Lower leg skin (tissue), 4 donors: ENCODE data around the gene OR2T10. TPM values are rescaled to one million over a fixed set of nuclear protein-coding genes. Genes with fewer than 3 reads are reported as not detected.
"Not testable (repeated sequence)": the region's sequence is repeated elsewhere in the genome, so short reads cannot be mapped to it uniquely, and the experiment has no call there.

ENCODE experiments used
- DNase-seq, 2 donors: peaks; one replicate each; pipeline ENCODE4 v3.0.0-alpha.2; 2019; ENCODE audit warnings: low spot score in 2 of 2
- H3K4me3 ChIP-seq: fragments of 200-600 bp; sonication (generic); 2 replicates; pipeline ENCODE4 v1.5.1; 2017; ENCODE audit warnings: mild to moderate bottlenecking, low read depth; ENCODE audit not compliant: poor library complexity, severe bottlenecking
- POLR2A ChIP-seq, 2 donors: fragments of 450-650 bp; IDR thresholded peaks; one replicate each; pipeline ENCODE4 v1.6.1; 2016 to 2017; ENCODE audit warnings: antibody characterized with exemption in 2 of 2, mild to moderate bottlenecking in 1 of 2, moderate library complexity in 1 of 2
- WGBS, 2 donors: methylation state at CpG; one replicate each; pipeline ENCODE4 v1.1.5; 2018; 5-methylcytosine and 5-hydroxymethylcytosine counted together
- intact Hi-C: fragments of 100-400 bp; cut with DNase I; formaldehyde crosslinking; loops from one replicate; pipeline ENCODE4 v1.15.0; 2023; ENCODE audit warnings: low total_unique reads
- total RNA-seq, 4 donors: library from RNA; depleted of rRNA; stranded (reverse); fragments of >200 nt; gene quantifications; one replicate each; pipeline ENCODE4 v1.1.0, GENCODE V29; 2016
- TF ChIP-seq, protein P1 (sequence below), 3 donors: fragments of 450-650 bp; IDR thresholded peaks; one replicate each; pipeline ENCODE4 v1.5.1; 2016; ENCODE audit warnings: antibody characterized with exemption in 3 of 3, mild to moderate bottlenecking in 3 of 3, moderate library complexity in 2 of 3

OR2T10 gene
- total RNA-seq, 4 donors from 2014 or later: not detected

DNA sequence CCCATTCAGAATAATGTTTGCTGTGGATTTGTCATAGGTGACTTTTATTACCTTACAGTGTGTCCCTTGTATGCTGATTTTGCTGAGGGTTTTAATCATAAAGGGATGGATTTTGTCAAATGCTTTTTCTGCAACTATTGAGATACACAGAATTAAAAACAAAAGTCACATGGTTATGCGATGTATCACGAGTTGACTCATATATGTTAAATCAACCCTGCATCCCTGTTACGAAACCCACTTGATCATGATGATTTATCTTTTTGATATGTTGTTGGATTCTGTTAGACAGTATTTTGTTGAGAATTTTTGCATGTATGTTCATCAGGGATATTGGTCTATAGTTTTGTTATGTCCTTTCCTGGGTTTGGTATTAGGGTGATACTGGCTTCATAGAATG, 12.2 kb downstream of the OR2T10 start:
- no peak for TF ChIP-seq POLR2A (IDR thresholded peaks at IDR 0.05)
- TF ChIP-seq, protein P1, sequence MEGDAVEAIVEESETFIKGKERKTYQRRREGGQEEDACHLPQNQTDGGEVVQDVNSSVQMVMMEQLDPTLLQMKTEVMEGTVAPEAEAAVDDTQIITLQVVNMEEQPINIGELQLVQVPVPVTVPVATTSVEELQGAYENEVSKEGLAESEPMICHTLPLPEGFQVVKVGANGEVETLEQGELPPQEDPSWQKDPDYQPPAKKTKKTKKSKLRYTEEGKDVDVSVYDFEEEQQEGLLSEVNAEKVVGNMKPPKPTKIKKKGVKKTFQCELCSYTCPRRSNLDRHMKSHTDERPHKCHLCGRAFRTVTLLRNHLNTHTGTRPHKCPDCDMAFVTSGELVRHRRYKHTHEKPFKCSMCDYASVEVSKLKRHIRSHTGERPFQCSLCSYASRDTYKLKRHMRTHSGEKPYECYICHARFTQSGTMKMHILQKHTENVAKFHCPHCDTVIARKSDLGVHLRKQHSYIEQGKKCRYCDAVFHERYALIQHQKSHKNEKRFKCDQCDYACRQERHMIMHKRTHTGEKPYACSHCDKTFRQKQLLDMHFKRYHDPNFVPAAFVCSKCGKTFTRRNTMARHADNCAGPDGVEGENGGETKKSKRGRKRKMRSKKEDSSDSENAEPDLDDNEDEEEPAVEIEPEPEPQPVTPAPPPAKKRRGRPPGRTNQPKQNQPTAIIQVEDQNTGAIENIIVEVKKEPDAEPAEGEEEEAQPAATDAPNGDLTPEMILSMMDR (IDR thresholded peaks at IDR 0.05): no peak
- 73 to 86% methylated on average over 3 of the region's 3 CpGs for WGBS, 2 donors
- H3K4me3 ChIP-seq: no peak overlapping the region
- DNase-seq: no peak
- intact Hi-C loops: no loop called here

GRCh38 chr1:248576260-248576980, 21.1 kb downstream of the OR2T10 start:
- 80% methylated on average over 9 of the region's 9 CpGs for WGBS, 2 donors
- intact Hi-C loops: no loop called here
- no peak for DNase-seq

GRCh38 chr1:248574657-248575056, 22.8 kb downstream of the OR2T10 start, which contains the start of gene OR2T34:
Gene OR2T34, minus strand, starts transcription at chr1:248574757. Its CDS starts 0 bp downstream, at chr1:248574757.
- H3K4me3 ChIP-seq, DNase-seq, intact Hi-C loops: not testable (repeated sequence)
- WGBS, 2 donors: 75 to 91% methylated on average over 3 of the region's 3 CpGs

More at GRCh38 chr1:248576260-248576980, 21.1 kb downstream of the OR2T10 start:
- H3K4me3 ChIP-seq: no peak overlapping the region
- TF ChIP-seq, protein P1 (IDR thresholded peaks at IDR 0.05): no peak
- TF ChIP-seq POLR2A (IDR thresholded peaks at IDR 0.05): no peak

GRCh38 chr1:248573856-248574255, 23.6 kb downstream of the OR2T10 start:
- H3K4me3 ChIP-seq, DNase-seq, intact Hi-C loops: not testable (repeated sequence)
- 79 to 83% methylated on average over 6 of the region's 8 CpGs for WGBS, 2 donors

- DNase-seq, H3K4me3 ChIP-seq, intact Hi-C loops: not testable (repeated sequence)
- no CpG with 5 or more reads among the region's 1 CpG for WGBS, 2 donors
Measured at GRCh38 chr1:248572049-248572448, 25.5 kb downstream of the OR2T10 start.

DNA sequence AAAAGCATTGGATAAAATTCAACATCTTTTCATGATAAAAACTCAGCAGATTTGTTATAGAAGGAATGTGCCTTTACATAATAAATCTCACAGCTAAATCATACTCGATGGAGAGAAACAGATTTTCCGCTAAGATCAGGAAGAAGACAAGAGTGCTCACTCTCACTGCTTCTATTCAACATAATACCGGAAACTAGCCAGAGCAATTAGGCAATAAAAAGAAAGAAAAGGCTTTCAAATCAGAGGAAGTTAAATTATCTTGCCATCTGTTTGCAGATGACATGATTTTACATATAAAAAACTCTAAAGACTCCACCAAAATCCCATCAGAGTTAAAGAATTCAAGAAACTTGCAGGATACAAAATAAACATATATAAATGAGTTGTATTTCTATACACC, 26.7 kb downstream of the OR2T10 start:
- 80 to 84% methylated on average over 3 of the region's 3 CpGs for WGBS, 2 donors
- intact Hi-C loops, H3K4me3 ChIP-seq: not testable (repeated sequence)

DNA sequence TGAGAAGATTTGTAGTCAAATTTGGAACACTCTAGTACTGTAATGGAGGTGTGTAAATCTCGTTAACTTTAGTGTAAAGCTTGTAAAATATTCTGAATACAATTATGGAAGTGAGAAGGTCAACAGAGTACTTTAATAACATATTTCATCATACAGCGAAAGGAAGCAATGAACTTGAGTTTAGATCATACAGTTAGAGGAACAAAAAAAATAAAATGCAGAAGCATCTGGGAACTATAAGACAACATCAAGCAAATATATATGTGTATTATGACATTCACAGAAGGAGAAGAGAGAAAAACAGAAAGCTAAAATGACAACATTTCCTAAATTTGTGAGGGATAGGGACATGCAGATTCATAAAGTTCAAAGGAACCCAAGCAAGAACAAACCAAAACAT, 28.5 kb downstream of the OR2T10 start:
- 25 to 50% methylated on average over 2 of the region's 2 CpGs for WGBS, 2 donors

More for the DNA sequence above, 26.7 kb downstream of the OR2T10 start:
- not testable (repeated sequence) for DNase-seq

DNA sequence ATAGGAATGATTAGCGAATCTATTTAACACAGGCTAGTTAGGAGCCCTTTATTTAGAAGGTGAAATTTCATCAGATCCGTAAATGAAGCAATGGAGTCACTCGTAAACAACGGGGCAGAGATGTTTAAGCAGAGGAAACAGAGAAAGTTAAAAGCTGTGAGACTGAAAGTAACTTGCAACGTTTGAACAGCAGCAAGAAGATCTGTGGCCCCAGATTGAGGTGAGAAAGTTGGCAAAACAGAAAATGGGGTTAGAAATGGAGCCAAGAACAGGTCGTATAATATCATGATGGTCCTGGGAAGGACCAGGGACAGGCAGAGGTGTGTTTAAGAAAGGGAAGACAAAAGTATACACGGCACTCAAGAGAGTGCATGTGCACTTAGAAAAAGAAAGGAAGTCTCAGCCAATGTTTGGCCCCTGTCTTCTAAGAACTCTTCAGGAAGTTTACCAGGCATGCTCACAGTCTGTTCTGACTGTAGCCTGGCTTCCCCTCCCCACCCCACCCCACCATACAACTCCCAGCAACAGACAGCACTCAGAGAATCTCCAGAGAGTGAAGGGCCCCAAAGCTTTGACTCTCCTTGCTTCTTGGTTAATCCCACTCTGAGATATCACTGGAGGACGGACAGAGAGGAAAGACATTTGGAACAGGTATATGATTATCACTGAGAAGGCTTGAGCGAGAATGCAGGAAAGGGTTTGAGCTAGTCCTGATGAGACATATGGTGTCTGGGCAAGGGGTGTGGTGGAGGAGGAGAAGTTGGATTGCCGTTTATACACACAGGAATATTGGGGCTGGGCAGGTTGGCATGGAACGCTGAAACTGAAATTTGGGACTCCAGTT, 31.7 kb downstream of the OR2T10 start:
- DNase-seq, intact Hi-C loops, H3K4me3 ChIP-seq: not testable (repeated sequence)
- 71 to 75% methylated on average over 11 of the region's 11 CpGs for WGBS, 2 donors

More for the DNA sequence above, 28.5 kb downstream of the OR2T10 start:
- DNase-seq, H3K4me3 ChIP-seq, intact Hi-C loops: not testable (repeated sequence)

- H3K4me3 ChIP-seq, intact Hi-C loops, DNase-seq: not testable (repeated sequence)
- 60 to 90% methylated on average over 1 of the region's 3 CpGs for whole genome bisulfite sequencing, 2 donors
Measured at GRCh38 chr1:248562672-248563071, 34.8 kb downstream of the OR2T10 start, which contains the start of gene OR2T29. Gene OR2T29, minus strand, starts transcription at chr1:248562772. Its CDS starts 3,281 bp downstream, at chr1:248559491.

DNA sequence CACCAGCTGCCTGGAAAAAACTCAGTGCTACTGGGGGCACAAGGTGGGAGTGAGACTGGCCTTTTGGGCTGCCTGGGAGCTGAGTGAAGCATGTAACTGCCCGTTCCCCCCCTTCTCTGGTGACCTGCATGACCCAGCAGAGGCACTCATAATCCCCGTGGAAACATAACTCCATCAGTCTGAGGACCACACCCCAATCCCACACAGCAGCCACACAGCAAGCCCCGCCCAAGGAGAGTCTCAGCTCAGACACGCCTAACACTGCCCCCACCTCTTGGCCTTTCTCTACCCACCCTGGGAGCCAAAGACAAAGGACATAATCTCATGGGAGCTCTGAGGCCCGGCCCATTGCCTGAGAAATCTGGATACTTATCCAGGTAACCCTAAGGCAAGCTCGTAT, 46.5 kb downstream of the OR2T10 start:
- DNase-seq, intact Hi-C loops, H3K4me3 ChIP-seq: not testable (repeated sequence)
- no CpG with 5 or more reads among the region's 6 CpGs for WGBS, 2 donors

DNA sequence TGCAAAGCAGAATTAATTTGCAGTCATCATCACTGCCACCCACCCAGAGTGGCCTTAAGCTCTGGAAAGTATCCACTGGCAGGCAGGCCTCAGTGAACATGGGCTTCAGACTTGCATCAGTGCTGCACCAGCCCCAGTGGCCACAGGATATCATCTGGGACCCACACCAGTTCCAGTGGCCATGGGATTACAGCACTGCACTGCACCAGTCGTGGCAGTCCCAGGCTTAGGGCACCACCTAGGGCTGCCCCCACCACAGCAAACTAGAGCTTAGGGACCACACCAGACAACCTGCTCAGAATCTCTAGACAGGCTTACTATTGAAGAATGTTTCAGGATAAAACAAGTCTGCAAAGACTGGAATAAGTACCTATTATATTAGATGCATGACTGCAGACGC, 50.1 kb downstream of the OR2T10 start:
- DNase-seq, H3K4me3 ChIP-seq, intact Hi-C loops: not testable (repeated sequence)
- WGBS, 2 donors: no CpG with 5 or more reads among the region's 2 CpGs
